ENCODE results near the gene TRAF3. TPM values are rescaled to one million over a fixed set of nuclear protein-coding genes. Genes with fewer than 3 reads are reported as not detected.

The TRAF3 gene
- total RNA-seq, 2 experiments from 2014 or later: 39.1 to 40.2 TPM

DNA sequence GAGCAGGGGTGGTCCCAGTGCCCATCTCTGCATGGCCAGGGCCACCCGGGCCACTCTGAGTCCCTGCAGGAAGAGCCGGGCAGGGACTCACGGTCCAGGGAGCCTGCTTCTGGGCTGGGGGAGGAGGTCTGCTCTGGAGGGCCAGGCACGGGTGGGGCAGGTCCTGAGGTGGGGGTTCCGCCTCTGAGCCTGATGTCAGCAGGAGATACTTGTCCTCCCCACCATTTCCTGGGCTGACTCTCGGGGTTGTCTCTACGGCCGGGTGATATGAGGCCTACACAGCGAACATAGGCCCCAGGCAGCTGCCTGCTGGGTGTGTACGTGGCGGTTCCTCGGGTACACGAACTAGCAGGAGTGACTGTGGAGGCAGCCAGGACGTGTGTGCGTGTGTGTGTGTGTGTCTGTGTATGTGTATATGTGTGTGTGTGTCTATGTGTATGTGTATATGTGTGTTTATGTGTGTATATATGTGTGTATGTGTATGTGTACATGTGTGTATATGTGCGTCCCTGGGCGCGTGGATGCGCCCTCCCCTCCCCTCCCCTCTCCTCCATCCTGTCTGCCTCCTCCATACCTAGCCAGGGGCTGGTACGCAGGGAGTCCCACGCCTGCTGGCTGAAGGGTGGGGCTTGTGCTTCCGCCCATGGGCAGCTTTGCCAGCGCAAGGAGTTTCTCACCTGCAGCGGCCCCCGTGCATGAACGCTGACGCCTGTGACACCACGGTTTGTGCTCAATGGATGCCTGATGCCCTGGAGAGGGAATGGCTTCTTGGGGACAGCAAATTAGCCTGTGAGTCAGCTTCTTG lies 30.4 kb upstream of the TRAF3 start:
- ATAC-seq (no peak), DNase-seq (no peak)
- H3K27ac Mint-ChIP-seq: no peak overlapping the region
- peaks cover 7% of the 10 kb centered on the region for H3K36me3 Mint-ChIP-seq (ENCODE audit: low read depth)
- ChIA-PET POLR2A (no interaction called here), CTCF (interaction anchor here (1.3 kb wide), 1 partner anchor 52 kb away, joined by 4 read pairs; no protein-coding TSS in a partner anchor)
- TF ChIP-seq, protein P1, sequence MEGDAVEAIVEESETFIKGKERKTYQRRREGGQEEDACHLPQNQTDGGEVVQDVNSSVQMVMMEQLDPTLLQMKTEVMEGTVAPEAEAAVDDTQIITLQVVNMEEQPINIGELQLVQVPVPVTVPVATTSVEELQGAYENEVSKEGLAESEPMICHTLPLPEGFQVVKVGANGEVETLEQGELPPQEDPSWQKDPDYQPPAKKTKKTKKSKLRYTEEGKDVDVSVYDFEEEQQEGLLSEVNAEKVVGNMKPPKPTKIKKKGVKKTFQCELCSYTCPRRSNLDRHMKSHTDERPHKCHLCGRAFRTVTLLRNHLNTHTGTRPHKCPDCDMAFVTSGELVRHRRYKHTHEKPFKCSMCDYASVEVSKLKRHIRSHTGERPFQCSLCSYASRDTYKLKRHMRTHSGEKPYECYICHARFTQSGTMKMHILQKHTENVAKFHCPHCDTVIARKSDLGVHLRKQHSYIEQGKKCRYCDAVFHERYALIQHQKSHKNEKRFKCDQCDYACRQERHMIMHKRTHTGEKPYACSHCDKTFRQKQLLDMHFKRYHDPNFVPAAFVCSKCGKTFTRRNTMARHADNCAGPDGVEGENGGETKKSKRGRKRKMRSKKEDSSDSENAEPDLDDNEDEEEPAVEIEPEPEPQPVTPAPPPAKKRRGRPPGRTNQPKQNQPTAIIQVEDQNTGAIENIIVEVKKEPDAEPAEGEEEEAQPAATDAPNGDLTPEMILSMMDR (IDR thresholded peaks at IDR 0.05): no peak
- intact Hi-C loops (cut with micrococcal nuclease): no loop called here
- H3K4me3 Mint-ChIP-seq: no peak overlapping the region
- H3K9me3 Mint-ChIP-seq: peaks cover 3% of the 10 kb centered on the region
- no peaks in the 10 kb centered on the region for H3K27me3 Mint-ChIP-seq
- H3K4me1 Mint-ChIP-seq (ENCODE audit: low read depth): no peaks in the 10 kb centered on the region

DNA sequence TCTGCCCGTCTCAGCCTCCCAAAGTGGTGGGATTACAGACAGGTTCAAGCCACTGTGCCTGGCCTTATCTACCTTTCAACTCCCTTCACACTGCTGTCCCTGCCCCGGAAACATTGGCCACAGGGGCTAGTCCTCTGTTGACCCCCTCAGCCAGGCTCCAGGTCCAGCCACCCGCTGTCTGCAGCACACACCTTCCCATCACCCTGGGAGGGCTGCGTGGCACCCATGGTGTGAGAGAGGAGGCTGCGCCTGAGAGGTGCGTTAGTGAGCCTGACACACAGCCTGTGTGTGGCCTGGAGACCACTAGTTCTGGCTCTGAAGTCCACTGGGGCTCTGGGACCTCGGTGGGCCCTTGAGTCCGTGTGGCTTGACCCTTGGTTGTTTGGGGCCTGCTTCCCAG lies 28.4 kb upstream of the TRAF3 start:
- H3K4me1 Mint-ChIP-seq (ENCODE audit: low read depth): no peaks in the 10 kb centered on the region
- ATAC-seq (no peak), DNase-seq (no peak)
- intact Hi-C loops (cut with micrococcal nuclease): no loop called here
- no peak overlapping the region for H3K4me3 Mint-ChIP-seq
- no peaks in the 10 kb centered on the region for H3K27me3 Mint-ChIP-seq
- no peaks in the 10 kb centered on the region for H3K36me3 Mint-ChIP-seq (ENCODE audit: low read depth)
- no peak overlapping the region for H3K27ac Mint-ChIP-seq
- ChIA-PET CTCF (no interaction called here), POLR2A (no interaction called here)
- H3K9me3 Mint-ChIP-seq: no peaks in the 10 kb centered on the region
- TF ChIP-seq, protein P1 (IDR thresholded peaks at IDR 0.05): no peak

DNA sequence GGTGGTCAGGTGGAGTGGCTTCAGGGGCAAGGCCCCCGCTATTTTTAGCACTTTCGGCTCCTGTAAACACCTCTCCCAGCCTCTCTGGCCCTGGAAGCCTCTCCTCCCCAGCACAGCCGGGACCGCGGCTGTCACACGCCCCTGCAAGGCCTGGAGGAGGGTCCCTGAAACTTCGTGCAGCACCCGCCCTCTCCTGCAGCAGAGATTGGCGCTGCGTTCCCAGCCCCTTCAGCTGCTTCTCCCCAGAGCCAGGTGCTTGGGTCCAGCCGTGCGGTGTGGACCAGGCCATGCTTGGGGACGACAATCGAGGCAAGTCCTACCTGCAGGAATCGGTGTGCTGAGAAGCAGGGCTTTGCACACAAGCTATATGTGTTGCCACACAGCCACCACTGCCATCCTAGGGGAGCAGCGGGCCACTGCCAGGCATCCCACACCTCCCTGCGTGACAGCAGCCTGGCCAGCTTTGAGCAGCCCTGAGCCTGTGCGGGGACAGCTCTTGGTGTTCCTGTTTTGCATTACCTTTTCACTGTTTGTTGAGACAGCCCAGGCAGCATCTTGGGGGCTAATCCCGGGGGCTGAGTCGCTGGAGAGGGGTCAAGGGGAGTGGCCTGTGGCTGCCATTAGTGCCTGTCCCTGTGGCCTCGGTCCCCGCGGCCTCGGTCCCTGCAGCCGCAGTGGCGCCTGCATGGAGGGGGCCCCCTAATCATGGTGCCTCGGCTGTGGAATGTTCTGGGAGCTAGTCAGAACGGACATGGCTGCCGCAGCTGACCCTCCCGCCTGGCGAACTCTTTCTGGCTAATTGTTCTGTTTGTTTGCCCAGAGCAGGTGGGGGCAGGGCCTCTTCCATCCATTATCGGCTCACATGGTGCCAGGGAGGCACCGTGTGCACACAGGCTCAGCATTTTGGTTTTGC lies 27.6 kb upstream of the TRAF3 start:
- H3K4me1 Mint-ChIP-seq (ENCODE audit: low read depth): no peaks in the 10 kb centered on the region
- H3K27me3 Mint-ChIP-seq: no peaks in the 10 kb centered on the region
- ChIA-PET POLR2A (no interaction called here), CTCF (no interaction called here)
- DNase-seq: no peak
- H3K36me3 Mint-ChIP-seq (ENCODE audit: low read depth): no peaks in the 10 kb centered on the region
- intact Hi-C loops (cut with micrococcal nuclease): no loop called here
- TF ChIP-seq, protein P1 (IDR thresholded peaks at IDR 0.05): no peak
- H3K27ac Mint-ChIP-seq: no peak overlapping the region
- H3K9me3 Mint-ChIP-seq: no peaks in the 10 kb centered on the region
- no peak overlapping the region for H3K4me3 Mint-ChIP-seq
- no peak for ATAC-seq

DNA sequence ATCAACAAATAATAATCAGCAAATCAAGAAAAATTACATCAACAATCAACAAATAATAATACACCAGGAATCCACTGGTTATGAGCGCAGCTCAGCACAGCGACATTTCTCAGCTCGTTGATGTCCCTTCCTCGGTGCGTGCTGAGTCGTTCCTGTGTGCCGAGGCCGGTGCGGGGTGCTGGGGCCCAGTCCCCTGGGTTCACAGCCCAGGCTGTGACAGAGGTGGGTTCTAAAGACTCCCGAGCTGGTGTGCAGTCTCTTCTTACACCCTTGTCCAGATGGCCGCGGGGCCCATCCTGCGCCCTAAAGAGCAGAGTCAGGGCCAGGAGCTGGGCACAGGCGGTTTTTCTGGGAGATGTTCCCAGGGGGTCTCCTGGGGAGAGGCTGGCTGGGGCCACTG lies 26.9 kb upstream of the TRAF3 start:
- no peaks in the 10 kb centered on the region for H3K27me3 Mint-ChIP-seq
- no peaks in the 10 kb centered on the region for H3K36me3 Mint-ChIP-seq (ENCODE audit: low read depth)

More for the DNA sequence above, 26.9 kb upstream of the TRAF3 start:
- ChIA-PET CTCF (no interaction called here), POLR2A (no interaction called here)
- Mint-ChIP-seq H3K4me3 (no peak overlapping the region), H3K9me3 (no peaks in the 10 kb centered on the region), H3K4me1 (ENCODE audit: low read depth) (no peaks in the 10 kb centered on the region), H3K27ac (no peak overlapping the region)
- intact Hi-C loops (cut with micrococcal nuclease): no loop called here
- no peak for ATAC-seq
- TF ChIP-seq, protein P1 (IDR thresholded peaks at IDR 0.05): no peak
- DNase-seq: no peak
